Smooth muscle cell (in vitro differentiated cells): ENCODE data around the gene INSIG1. TPM values are rescaled to one million over a fixed set of nuclear protein-coding genes. Genes with fewer than 3 reads are reported as not detected.

Source experiments
- DNase-seq: peaks from one replicate; lab custom pipeline; 2025; ENCODE audit not compliant: unreplicated experiment; lab: John Stamatoyannopoulos, UW
- H2AFZ ChIP-seq: fragments of 200-600 bp; sonication (generic); 2 replicates; pipeline ENCODE4 v1.6.0; 2016; ENCODE audit warnings: antibody characterized with exemption, low read depth, mild to moderate bottlenecking
- H3F3A ChIP-seq: fragments of 200-600 bp; sonication (generic); 2 replicates; pipeline ENCODE4 v1.6.0; 2017; ENCODE audit warnings: antibody characterized with exemption, low read depth
- H3K27ac ChIP-seq: fragments of 200-600 bp; sonication (generic); 2 replicates; pipeline ENCODE4 v1.5.1; 2016; ENCODE audit warnings: low read depth, mild to moderate bottlenecking
- H3K27me3 ChIP-seq: fragments of 200-600 bp; sonication (generic); 2 replicates; pipeline ENCODE4 v1.6.1; 2016; ENCODE audit warnings: low read depth, mild to moderate bottlenecking
- H3K36me3 ChIP-seq: fragments of 200-600 bp; sonication (generic); 2 replicates; pipeline ENCODE4 v1.5.1; 2016; ENCODE audit warnings: low read depth
- H3K4me1 ChIP-seq: fragments of 200-600 bp; sonication (generic); 2 replicates; pipeline ENCODE4 v1.5.1; 2016; ENCODE audit warnings: low read depth
- H3K4me2 ChIP-seq: fragments of 200-600 bp; sonication (generic); 2 replicates; pipeline ENCODE4 v1.6.0; 2016; ENCODE audit warnings: mild to moderate bottlenecking
- H3K4me3 ChIP-seq: fragments of 200-600 bp; sonication (generic); 2 replicates; pipeline ENCODE4 v1.5.1; 2016; ENCODE audit warnings: mild to moderate bottlenecking
- H3K79me2 ChIP-seq: fragments of 200-600 bp; sonication (generic); 2 replicates; pipeline ENCODE4 v1.6.0; 2016; ENCODE audit warnings: low read depth, mild to moderate bottlenecking
- H3K9ac ChIP-seq: fragments of 200-600 bp; sonication (generic); 2 replicates; pipeline ENCODE4 v1.6.0; 2016; ENCODE audit warnings: low read depth
- H3K9me3 ChIP-seq: fragments of 200-600 bp; sonication (generic); replicated peaks from 2 replicates; pipeline ENCODE4 v1.5.1; 2016; ENCODE audit warnings: low read depth
- H4K20me1 ChIP-seq: fragments of 200-600 bp; sonication (generic); 2 replicates; pipeline ENCODE4 v1.6.0; 2016; ENCODE audit warnings: low read depth
- WGBS: methylation state at CpG from one replicate; pipeline ENCODE4 v1.1.7; 2016; ENCODE audit warnings: low lambda C conversion rate; 5-methylcytosine and 5-hydroxymethylcytosine counted together
- polyA plus RNA-seq: library from polyadenylated mRNA; unstranded; fragments of >200 nt; fragmentation: Nextera tagmentation; extraction: Ambion mirVana; gene quantifications from 2 replicates; pipeline ENCODE4 v1.2.1, GENCODE V29; 2016
- total RNA-seq: library from RNA; depleted of rRNA; stranded (reverse); fragments of >200 nt; gene quantifications from 2 replicates; pipeline ENCODE4 v1.2.3, GENCODE V29; 2014
- TF ChIP-seq, protein P1 (sequence below): fragments of 200-600 bp; sonication (generic); IDR thresholded peaks from 2 replicates; pipeline ENCODE4 v1.5.1; 2017; ENCODE audit warnings: borderline replicate concordance, mild to moderate bottlenecking, antibody characterized with exemption; ENCODE audit not compliant: insufficient read depth, poor library complexity, severe bottlenecking

Gene INSIG1
- total and polyA plus RNA-seq, 2 experiments from 2014 or later, result 277 to 302 TPM

DNA sequence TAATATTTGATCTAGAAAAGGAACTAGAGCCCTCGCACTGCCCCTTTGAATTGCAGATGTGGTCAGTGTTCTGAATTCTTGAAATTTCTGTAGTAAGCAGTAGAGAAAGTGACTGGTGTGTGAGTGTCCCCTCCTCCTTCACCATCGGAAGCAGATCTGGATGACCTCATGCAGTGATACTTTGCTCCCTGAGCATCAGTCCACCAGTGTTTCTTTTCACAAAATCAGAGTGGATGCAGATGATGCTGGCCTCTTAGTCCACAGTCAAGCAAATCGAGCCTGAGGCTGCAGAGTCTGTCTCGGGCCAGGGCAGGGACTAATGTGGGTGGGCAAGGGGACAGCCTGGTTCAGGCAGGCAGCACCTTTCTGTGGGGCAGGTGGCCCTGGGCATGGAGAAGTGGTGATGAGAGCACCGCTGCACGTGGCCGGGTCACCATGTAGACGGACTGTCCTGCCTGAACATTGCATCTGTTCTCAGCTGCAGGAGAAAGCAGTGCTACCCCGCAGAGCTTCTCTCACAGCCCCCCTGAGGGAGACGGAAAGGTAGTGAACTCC lies 5.4 kb downstream of the INSIG1 start:
- Histone ChIP-seq H3K4me2 (no peak overlapping the region), H3K27me3 (no peaks in the 10 kb centered on the region), H3K4me3 (no peak overlapping the region), H3K36me3 (peaks cover 11% of the 10 kb centered on the region), H2AFZ (no peak overlapping the region), H3F3A (peaks cover 12% of the 10 kb centered on the region), H3K9ac (no peak overlapping the region), H3K79me2 (peaks cover 45% of the 10 kb centered on the region), H3K27ac (no peak overlapping the region), H3K9me3 (no peaks in the 10 kb centered on the region), H4K20me1 (peaks cover 100% of the 10 kb centered on the region), H3K4me1 (peaks cover 19% of the 10 kb centered on the region)
- 74% methylated on average over 10 of the region's 10 CpGs for WGBS
- TF ChIP-seq, protein P1, sequence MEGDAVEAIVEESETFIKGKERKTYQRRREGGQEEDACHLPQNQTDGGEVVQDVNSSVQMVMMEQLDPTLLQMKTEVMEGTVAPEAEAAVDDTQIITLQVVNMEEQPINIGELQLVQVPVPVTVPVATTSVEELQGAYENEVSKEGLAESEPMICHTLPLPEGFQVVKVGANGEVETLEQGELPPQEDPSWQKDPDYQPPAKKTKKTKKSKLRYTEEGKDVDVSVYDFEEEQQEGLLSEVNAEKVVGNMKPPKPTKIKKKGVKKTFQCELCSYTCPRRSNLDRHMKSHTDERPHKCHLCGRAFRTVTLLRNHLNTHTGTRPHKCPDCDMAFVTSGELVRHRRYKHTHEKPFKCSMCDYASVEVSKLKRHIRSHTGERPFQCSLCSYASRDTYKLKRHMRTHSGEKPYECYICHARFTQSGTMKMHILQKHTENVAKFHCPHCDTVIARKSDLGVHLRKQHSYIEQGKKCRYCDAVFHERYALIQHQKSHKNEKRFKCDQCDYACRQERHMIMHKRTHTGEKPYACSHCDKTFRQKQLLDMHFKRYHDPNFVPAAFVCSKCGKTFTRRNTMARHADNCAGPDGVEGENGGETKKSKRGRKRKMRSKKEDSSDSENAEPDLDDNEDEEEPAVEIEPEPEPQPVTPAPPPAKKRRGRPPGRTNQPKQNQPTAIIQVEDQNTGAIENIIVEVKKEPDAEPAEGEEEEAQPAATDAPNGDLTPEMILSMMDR, result no peak
- no peak for DNase-seq

DNA sequence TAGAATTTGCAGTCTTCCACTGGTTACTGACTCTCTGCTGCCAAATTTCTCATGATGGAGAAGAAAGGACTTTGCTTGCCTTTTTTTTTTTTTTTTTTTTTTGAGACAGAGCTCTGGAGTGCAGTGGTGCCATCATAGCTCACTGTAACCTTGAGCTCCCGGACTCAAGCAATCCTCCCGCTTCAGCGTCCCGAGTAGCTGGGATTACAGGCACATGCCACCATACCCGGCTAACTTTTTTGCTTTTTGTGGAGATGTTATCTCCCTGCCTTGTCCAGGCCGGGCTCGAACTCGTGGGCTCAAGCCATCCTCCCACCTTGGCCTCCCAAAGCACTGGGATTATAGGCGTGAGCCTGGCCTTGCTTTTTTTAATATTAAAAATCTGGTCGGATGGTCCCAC lies 6.2 kb downstream of the INSIG1 start:
- H3K4me3 ChIP-seq, result no peak overlapping the region
- no peak overlapping the region for H3K27ac ChIP-seq
- H3K4me2 ChIP-seq, result no peak overlapping the region
- H3K9ac ChIP-seq, result no peak overlapping the region
- 97% methylated on average over 10 of the region's 10 CpGs for WGBS
- peaks cover 12% of the 10 kb centered on the region for H3F3A ChIP-seq
- H4K20me1 ChIP-seq, result peaks cover 100% of the 10 kb centered on the region
- H3K79me2 ChIP-seq, result peaks cover 39% of the 10 kb centered on the region
- no peak for DNase-seq
- H3K4me1 ChIP-seq, result peaks cover 19% of the 10 kb centered on the region
- peaks cover 11% of the 10 kb centered on the region for H3K36me3 ChIP-seq
- no peak overlapping the region for H2AFZ ChIP-seq
- H3K27me3 ChIP-seq, result no peaks in the 10 kb centered on the region
- no peaks in the 10 kb centered on the region for H3K9me3 ChIP-seq
- TF ChIP-seq, protein P1, result no peak

DNA sequence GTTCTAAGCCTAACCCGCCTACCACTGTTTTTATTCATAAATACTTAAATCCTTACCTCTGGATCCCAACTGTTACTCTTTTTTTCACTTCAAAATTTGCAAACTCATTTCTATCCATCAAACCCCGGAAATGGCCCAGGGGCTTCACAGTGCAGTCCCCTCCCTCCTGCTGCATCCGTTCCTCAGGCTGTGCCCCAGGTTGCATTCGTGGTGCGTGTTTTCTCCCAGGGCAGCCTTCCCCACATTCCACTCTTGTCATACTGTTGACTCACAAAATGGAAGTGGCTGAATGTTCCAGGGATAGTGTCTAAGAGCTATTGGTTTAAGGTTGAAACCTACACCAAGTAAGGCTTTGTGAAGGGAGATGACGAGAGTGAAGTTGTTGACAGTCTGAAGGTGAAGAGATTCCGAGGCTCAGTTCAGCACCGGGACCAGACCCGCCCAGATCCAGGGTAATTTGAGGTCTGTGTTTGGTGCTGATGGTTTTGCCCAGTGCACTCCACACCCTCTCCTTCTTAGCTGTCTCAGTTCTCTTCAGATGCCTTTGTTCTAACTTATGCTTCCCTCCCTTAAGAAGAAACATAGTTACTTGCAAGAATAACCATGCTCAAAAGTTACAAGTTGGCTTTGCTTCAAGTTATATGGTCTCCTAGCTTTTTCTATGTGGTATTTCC lies 7.7 kb downstream of the INSIG1 start:
- peaks cover 23% of the 10 kb centered on the region for H3F3A ChIP-seq
- 85% methylated on average over 9 of the region's 9 CpGs for WGBS

More for the DNA sequence above, 7.7 kb downstream of the INSIG1 start:
- TF ChIP-seq, protein P1, result no peak
- no peak overlapping the region for H3K4me3 ChIP-seq
- no peak overlapping the region for H2AFZ ChIP-seq
- no peaks in the 10 kb centered on the region for H3K27me3 ChIP-seq
- peaks cover 12% of the 10 kb centered on the region for H3K4me1 ChIP-seq
- H4K20me1 ChIP-seq, result peaks cover 100% of the 10 kb centered on the region
- peaks cover 11% of the 10 kb centered on the region for H3K36me3 ChIP-seq
- peak overlapping the region; percentile 12 for H3K27ac ChIP-seq
- no peaks in the 10 kb centered on the region for H3K9me3 ChIP-seq
- H3K79me2 ChIP-seq, result peaks cover 26% of the 10 kb centered on the region
- H3K4me2 ChIP-seq, result no peak overlapping the region
- H3K9ac ChIP-seq, result no peak overlapping the region
- DNase-seq, result no peak
